DMS114 treated with DMSO at 0.1 percent for 48 hours (cell line): ENCODE data around the gene TMEM98.
"Not testable (repeated sequence)": the region's sequence is repeated elsewhere in the genome, so short reads cannot be mapped to it uniquely, and the experiment has no call there.

ENCODE experiments used
- DNase-seq: peaks from one replicate; lab custom pipeline; 2025; ENCODE audit not compliant: unreplicated experiment; lab: John Stamatoyannopoulos, UW

TMEM98 gene

GRCh38 chr17:32914181-32914580 lies 13.8 kb upstream of the TMEM98 start:
- DNase-seq = no peak

GRCh38 chr17:32915245-32915644 lies 12.7 kb upstream of the TMEM98 start:
- DNase-seq = no peak

- DNase-seq = no peak
Measured at GRCh38 chr17:32916134-32916533, 11.8 kb upstream of the TMEM98 start.

- DNase-seq = no peak
Measured at GRCh38 chr17:32917081-32917480, 10.9 kb upstream of the TMEM98 start.

DNA sequence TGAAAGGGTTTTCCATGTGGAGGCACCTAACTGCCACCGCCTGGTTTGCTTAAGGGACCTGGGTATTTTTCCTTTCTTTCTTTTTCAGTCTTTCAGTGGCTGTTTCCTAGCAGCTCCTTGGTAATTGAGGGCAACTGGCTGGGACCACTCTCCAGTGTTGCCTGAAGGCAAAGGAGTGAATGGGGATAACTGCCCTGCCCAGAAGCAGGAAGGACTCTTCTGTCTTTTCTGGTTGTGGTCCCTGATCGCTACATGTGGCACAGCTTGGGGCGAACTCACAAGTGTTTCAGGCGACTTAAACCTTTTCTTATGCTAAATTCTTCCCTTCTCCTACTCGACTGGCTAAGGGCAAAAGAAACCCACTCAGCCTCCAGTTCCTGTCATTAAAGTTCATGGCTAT lies 10.1 kb upstream of the TMEM98 start:
- no peak for DNase-seq

- not testable (repeated sequence) for DNase-seq
Measured at GRCh38 chr17:32919876-32920275, 8.1 kb upstream of the TMEM98 start.

DNA sequence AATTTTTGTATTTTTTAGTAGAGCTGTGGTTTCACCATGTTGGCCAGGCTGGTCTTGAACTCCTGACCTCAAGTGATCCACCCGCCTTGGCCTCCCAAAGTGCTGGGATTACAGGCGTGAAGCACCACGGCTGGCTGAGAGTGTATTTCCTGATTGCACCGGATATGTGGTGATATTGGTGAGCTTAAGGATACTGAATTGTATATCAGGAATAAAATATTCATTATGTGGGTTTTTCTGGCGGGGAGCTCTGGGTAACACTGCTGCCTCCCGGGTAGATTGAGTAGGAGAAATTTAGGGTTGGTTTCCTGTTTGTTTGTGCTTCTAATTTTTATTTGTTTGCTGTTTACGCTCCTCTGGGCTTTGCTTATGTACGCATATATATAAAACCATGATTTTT lies 7.7 kb upstream of the TMEM98 start:
- no peak for DNase-seq

GRCh38 chr17:32921017-32921416 lies 6.9 kb upstream of the TMEM98 start:
- no peak for DNase-seq

DNA sequence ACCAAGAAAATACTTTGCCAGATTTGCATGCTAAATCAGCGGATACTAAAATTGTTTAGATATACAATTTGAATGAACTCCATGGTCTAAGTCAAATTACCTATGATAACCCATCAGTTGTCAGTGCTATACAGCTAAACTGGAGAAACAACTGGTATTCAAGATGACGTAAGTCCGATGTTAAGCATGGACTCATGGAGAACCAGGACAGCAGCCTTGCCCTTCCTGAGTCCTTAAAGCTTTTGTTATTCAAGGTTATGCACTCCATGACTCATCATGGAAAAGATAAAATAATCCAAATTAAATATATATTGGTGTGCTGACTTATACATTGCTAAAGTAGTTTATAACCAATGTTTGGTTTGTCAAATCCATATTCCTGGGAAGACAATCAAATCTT lies 4.0 kb upstream of the TMEM98 start:
- not testable (repeated sequence) for DNase-seq

DNA sequence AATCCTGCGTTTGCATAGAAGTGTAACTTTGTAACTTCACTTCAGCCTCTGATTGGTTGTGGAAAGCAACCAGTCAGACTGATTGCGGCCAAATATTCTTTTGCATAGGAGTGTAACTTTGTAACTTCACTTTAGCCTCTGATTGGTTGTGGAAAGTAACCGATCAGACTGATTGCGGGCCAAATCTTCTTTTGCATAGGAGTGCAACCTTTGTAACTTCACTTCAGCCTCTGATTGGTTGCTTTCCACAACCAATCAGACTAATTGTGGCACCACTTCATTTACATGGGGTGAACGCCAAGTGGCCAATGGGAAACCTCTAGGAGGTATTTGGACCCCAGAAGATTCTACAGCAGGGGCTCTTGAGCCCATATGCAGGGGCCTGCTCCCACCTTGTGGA lies 1.8 kb upstream of the TMEM98 start:
- no peak for DNase-seq

- DNase-seq = not testable (repeated sequence)
Measured at GRCh38 chr17:32926789-32927188, 1.2 kb upstream of the TMEM98 start.

- no peak for DNase-seq
Measured at GRCh38 chr17:32927201-32927723, 691 bp upstream of the TMEM98 start.

DNA sequence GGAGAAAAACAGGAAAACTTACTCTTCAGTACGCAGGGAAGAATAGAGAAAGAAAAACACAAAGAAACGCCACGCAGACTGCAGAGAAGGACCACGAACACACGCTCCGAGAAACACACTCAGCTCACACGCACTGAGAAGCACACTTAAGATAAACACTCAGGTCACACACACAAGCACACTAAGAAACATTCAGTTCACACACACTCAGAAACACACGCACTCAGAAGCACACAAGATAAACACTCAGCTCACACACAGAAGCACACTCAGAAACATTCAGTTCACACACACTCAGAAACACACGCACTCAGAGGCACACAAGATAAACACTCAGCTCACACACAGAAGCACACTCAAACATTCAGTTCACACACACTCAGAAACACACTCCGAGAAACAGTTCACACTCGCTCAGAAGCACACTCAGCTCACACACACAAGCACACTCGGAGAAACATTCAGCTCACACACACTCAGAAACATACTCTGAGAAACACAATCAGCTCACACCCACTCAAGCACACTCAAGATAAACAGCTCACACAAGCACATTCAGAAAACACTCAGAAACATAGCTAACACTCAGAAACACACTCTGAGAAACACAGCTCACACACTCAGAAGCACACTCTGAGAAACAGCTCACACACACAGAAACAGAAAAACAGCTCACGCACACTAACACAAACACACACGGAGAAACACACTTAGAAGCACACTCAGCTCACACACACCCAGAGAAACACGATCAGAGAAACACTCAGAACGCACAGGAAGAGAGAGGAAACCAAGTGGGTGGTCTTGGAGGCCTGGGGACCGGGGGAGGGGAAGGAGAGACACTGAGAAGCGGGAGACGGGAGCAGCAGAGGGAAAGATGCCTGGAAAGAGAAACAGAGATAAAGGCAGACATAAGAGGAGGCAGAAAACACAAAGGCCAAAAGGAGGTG lies 908 bp downstream of the TMEM98 start:
- no peak for DNase-seq

GRCh38 chr17:32929588-32929987 lies 1.6 kb downstream of the TMEM98 start:
- no peak for DNase-seq

DNA sequence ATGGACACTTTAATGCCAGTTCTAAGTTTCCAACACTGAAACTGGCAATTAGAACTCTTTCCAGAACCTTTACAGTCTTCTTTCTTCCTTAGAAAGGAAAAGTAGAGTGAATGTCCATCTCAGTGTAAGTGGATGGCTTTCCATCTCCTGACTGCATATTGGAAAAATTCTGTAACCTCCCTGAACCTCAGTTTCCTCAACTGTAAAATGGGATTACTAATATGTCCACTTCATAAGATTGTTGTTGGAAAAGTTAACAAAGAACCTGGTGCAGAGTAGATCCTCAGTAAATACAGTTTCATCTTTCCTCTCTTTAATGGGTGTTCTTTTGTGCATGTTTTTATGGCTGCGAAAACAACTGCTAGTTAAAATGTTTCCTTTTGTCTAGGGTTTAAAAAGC lies 2.6 kb downstream of the TMEM98 start:
- no peak for DNase-seq

GRCh38 chr17:32931686-32932085 lies 3.7 kb downstream of the TMEM98 start:
- DNase-seq = no peak

DNA sequence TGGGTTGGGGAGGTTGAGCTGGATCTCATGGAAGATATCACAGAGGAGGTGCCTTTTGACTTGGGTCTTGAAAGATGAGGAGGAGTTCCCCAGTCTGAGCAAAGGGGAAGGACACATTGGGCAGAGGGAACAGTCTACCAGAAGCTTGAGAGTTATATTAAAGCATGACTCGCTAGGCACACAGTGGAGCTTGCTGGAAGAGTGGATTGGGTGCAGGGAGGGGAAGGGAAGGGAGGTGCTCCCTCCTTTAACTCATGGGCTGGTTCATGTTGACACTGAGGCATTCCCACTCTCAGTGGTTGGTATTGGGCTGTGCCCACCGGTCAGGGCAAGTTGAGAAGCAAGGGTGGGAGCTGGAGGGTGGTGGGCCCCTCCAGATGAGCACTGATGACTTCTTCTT lies 5.9 kb downstream of the TMEM98 start:
- DNase-seq = no peak

DNA sequence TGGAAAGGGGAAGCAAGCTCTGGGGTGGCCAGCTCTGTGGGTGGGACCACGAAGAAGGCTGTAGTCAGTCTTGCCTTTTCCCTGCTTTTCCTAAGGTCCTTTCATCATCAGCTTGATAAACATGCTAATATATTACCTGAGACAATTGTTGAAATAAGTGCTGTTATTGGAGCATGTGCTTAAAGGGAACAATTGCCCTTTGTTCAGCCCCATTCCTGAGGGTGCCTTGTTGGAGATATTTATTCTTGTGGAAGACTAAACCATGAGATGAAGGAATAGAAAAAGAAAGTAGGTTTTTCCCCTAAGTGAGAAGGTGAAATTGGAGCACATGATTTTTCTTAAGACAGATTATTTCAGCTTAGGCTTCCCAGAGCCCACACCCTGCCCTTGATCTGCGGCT lies 7.8 kb downstream of the TMEM98 start:
- no peak for DNase-seq

DNA sequence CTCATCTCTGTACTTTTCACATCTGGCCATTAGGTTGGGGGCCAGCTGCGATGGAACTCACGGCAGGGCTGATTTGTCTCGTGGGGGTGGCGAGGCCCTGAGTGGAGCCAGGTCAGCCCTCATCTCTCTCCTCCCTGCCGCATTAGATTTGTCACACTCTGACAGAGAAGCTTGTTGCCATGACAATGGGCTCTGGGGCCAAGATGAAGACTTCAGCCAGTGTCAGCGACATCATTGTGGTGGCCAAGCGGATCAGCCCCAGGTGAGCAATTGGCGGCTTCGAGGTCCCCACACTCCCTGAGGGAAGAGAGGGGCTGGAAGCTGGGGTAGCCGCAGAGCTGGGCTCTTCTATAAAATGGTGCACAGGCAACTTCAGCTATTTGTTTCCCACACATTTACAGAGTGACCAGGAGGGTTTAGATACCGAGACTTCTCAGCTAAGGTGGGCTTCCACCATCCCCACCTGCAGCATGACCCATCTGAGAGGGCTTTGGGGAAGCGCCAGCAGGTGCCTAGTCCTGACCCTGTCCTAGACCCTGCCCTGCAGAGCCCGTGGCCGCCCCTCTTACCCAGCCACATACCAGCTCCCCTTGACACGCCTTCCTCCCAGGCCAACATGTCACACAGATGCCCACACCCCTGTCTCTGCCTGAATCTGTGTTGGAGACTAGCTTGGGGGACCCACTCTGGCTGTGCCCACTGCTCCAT lies 8.4 kb downstream of the TMEM98 start:
- DNase-seq = no peak

DNA sequence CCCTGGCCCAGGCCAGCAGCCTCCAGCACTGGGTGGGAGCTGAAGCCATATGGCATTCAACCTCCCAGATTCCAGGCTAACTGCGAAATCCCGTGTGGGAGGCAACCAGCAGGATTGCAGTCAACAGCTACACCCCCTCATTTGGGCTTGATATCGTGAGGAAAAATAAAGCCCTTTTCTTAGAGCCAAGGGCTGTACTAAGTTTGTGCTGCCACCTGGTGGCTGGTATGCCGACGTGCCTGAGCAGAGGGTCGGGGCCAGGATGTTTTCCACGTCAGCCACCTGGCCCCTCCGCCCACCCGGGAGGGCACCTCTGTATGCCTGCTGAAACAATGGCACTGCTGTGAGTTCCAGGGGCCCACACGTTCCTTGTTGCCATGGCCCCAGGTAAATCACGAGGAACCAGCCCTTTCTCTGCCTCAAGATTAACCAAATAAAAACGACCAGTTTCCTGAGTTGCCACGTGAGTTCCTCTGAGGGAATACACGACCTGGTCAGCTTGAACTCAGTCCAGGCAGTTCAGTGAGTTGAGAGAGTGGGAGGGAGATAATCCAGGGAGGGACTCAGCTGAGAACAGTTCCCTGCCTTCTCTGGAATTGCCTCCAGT lies 9.0 kb downstream of the TMEM98 start:
- DNase-seq = no peak

DNA sequence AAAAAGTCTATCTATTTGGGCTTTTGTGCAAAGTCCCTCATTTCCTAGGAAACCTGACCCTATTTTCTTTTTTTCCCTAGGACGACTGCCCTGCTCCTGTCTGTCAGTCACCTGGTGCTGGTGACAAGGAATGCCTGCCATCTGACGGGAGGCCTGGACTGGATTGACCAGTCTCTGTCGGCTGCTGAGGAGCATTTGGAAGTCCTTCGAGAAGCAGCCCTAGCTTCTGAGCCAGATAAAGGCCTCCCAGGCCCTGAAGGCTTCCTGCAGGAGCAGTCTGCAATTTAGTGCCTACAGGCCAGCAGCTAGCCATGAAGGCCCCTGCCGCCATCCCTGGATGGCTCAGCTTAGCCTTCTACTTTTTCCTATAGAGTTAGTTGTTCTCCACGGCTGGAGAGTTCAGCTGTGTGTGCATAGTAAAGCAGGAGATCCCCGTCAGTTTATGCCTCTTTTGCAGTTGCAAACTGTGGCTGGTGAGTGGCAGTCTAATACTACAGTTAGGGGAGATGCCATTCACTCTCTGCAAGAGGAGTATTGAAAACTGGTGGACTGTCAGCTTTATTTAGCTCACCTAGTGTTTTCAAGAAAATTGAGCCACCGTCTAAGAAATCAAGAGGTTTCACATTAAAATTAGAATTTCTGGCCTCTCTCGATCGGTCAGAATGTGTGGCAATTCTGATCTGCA lies 12.9 kb downstream of the TMEM98 start:
- no peak for DNase-seq
